Ovary (tissue), 3 donors: Measurements from ENCODE around the gene HLA-DQA1.

Experiments used
- POLR2A ChIP-seq: fragments of 450-650 bp; IDR thresholded peaks from one replicate; pipeline ENCODE4 v1.6.1; 2017; ENCODE audit warnings: antibody characterized with exemption, mild to moderate bottlenecking, moderate library complexity
- TF ChIP-seq, protein P1 (sequence below), 3 donors: fragments of 450-650 bp in 2 of 3; fragments of 200-600 bp in 1 of 3; IDR thresholded peaks; one replicate each; pipeline versions ENCODE4 v1.5.1 to v1.8.0; 2016 to 2022; ENCODE audit warnings: antibody characterized with exemption in 3 of 3, mild to moderate bottlenecking in 1 of 3
- donor health status: DM: no; HTN: no; CAD: no.

DNA sequence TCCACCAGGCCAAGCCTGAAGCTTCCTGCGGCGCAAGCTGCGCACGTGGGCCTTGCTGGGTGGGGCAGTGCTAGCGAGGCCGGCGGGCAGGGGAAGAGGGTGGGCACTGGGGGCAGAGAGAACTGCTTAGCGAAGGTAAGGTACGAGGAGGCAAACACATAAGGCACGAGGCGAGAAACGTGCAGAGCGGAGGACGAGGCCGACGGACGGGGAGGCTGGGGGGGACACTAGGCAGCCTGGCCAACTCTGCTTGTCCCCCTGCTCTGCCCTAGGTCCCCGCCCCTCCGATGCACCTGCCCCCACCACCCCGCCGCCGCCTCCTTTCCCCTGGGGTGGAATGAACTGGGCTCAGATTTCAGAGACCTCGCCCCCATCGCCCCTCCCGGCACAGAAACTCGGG lies 27.1 kb downstream of the HLA-DQA1 start:
- TF ChIP-seq, protein P1, sequence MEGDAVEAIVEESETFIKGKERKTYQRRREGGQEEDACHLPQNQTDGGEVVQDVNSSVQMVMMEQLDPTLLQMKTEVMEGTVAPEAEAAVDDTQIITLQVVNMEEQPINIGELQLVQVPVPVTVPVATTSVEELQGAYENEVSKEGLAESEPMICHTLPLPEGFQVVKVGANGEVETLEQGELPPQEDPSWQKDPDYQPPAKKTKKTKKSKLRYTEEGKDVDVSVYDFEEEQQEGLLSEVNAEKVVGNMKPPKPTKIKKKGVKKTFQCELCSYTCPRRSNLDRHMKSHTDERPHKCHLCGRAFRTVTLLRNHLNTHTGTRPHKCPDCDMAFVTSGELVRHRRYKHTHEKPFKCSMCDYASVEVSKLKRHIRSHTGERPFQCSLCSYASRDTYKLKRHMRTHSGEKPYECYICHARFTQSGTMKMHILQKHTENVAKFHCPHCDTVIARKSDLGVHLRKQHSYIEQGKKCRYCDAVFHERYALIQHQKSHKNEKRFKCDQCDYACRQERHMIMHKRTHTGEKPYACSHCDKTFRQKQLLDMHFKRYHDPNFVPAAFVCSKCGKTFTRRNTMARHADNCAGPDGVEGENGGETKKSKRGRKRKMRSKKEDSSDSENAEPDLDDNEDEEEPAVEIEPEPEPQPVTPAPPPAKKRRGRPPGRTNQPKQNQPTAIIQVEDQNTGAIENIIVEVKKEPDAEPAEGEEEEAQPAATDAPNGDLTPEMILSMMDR (IDR thresholded peaks at IDR 0.05): no peak
- no peak for TF ChIP-seq POLR2A
